ENCODE results near the gene TIMM29. TPM values are rescaled to one million over a fixed set of nuclear protein-coding genes. Genes with fewer than 3 reads are reported as not detected.

Gene TIMM29
- total and polyA plus RNA-seq, 2 of the 13 experiments (the other 11 are each of a cell fraction or from before 2014, with no cell fraction given): 7.1 to 33.8 TPM

- TF ChIP-seq ZNF609 (CRISPR knock-in tag; IDR thresholded peaks at IDR 0.05; ENCODE audit: borderline replicate concordance) (0 out of 2 replicates have a peak, but pooled peaks have one; percentile 24), ZNF17 (CRISPR knock-in tag; IDR thresholded peaks at IDR 0.05) (no peak), ZNF281 (CRISPR knock-in tag; IDR thresholded peaks at IDR 0.05; ENCODE audit: borderline replicate concordance) (peak; percentile 68; the same call in 1 of the 2 replicates), GATAD2A (CRISPR knock-in tag; IDR thresholded peaks at IDR 0.05) (0 out of 2 replicates have a peak, but pooled peaks have one; percentile 12), CHD2 (IDR thresholded peaks at IDR 0.05; ENCODE audit: low read depth, low read length) (no peak), FOXM1 (CRISPR knock-in tag; IDR thresholded peaks at IDR 0.05) (no peak), SP4 (CRISPR knock-in tag; IDR thresholded peaks at IDR 0.05) (no peak), STAT5B (CRISPR knock-in tag; IDR thresholded peaks at IDR 0.05) (no peak), SNAPC2 (CRISPR knock-in tag; IDR thresholded peaks at IDR 0.05) (no peak), ZNF749 (CRISPR knock-in tag; IDR thresholded peaks at IDR 0.05; ENCODE audit: borderline replicate concordance) (no peak), EEA1 (CRISPR knock-in tag; IDR thresholded peaks at IDR 0.05; ENCODE audit: borderline replicate concordance) (no peak), SMYD3 (CRISPR knock-in tag; IDR thresholded peaks at IDR 0.05) (no peak)
- TF ChIP-seq, protein P1, sequence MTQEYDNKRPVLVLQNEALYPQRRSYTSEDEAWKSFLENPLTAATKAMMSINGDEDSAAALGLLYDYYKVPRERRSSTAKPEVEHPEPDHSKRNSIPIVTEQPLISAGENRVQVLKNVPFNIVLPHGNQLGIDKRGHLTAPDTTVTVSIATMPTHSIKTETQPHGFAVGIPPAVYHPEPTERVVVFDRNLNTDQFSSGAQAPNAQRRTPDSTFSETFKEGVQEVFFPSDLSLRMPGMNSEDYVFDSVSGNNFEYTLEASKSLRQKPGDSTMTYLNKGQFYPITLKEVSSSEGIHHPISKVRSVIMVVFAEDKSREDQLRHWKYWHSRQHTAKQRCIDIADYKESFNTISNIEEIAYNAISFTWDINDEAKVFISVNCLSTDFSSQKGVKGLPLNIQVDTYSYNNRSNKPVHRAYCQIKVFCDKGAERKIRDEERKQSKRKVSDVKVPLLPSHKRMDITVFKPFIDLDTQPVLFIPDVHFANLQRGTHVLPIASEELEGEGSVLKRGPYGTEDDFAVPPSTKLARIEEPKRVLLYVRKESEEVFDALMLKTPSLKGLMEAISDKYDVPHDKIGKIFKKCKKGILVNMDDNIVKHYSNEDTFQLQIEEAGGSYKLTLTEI (CRISPR knock-in tag; conservative IDR thresholded peaks at IDR 0.05): no peak
- TF ChIP-seq, protein P2, sequence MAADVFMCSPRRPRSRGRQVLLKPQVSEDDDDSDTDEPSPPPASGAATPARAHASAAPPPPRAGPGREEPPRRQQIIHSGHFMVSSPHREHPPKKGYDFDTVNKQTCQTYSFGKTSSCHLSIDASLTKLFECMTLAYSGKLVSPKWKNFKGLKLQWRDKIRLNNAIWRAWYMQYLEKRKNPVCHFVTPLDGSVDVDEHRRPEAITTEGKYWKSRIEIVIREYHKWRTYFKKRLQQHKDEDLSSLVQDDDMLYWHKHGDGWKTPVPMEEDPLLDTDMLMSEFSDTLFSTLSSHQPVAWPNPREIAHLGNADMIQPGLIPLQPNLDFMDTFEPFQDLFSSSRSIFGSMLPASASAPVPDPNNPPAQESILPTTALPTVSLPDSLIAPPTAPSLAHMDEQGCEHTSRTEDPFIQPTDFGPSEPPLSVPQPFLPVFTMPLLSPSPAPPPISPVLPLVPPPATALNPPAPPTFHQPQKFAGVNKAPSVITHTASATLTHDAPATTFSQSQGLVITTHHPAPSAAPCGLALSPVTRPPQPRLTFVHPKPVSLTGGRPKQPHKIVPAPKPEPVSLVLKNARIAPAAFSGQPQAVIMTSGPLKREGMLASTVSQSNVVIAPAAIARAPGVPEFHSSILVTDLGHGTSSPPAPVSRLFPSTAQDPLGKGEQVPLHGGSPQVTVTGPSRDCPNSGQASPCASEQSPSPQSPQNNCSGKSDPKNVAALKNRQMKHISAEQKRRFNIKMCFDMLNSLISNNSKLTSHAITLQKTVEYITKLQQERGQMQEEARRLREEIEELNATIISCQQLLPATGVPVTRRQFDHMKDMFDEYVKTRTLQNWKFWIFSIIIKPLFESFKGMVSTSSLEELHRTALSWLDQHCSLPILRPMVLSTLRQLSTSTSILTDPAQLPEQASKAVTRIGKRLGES (CRISPR knock-in tag; IDR thresholded peaks at IDR 0.05; ENCODE audit: borderline replicate concordance): no peak
- TF ChIP-seq, protein P3, sequence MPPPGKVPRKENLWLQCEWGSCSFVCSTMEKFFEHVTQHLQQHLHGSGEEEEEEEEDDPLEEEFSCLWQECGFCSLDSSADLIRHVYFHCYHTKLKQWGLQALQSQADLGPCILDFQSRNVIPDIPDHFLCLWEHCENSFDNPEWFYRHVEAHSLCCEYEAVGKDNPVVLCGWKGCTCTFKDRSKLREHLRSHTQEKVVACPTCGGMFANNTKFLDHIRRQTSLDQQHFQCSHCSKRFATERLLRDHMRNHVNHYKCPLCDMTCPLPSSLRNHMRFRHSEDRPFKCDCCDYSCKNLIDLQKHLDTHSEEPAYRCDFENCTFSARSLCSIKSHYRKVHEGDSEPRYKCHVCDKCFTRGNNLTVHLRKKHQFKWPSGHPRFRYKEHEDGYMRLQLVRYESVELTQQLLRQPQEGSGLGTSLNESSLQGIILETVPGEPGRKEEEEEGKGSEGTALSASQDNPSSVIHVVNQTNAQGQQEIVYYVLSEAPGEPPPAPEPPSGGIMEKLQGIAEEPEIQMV (CRISPR knock-in tag; IDR thresholded peaks at IDR 0.05; ENCODE audit: low read depth): no peak
These were observed 47.1 kb upstream of the TIMM29 start (continued) for GRCh38 chr19:10881403-10882107.

All from HepG2 (cell line).